Activated CD4-positive, alpha-beta T cell treated with anti-CD3 and anti-CD28 coated beads for 4 hours (primary cell): ENCODE data around the gene UBE3C.

Experiments
- DNase-seq, 2 donors: peaks; one replicate each; pipeline ENCODE4 v3.0.0-alpha.2; 2020

The UBE3C gene

GRCh38 chr7:157299317-157299612 is 160.5 kb downstream of the UBE3C start:
- no peak for DNase-seq

GRCh38 chr7:157299613-157300368 is 161.1 kb downstream of the UBE3C start:
- peak; percentile 26 to 51 for DNase-seq

GRCh38 chr7:157300369-157300825 is 161.7 kb downstream of the UBE3C start:
- DNase-seq, result no peak

DNA sequence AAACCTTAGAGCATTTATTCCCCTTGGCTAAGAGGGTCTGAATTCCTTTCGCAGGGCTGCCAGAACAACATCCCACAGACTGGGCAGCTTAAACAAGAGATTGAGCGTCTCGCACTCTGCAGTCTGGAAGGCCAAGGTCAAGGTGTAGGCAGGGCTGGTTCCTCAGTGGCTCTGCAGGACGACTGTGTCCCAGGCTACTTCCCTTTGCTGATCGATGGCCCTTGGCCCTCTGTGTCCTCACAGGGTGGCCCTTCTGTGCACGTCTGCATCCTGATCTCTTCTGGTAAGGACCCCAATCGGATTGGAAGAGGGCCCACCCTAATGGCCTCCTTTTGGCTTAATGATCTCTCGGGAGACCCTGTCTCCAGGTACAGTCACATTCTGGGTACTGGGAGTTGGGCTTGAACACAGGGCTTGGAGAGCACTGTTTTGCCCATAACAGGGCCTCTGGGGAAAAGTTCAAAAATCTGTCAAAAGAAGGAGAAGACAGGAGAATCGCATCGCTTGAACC is 162.9 kb downstream of the UBE3C start:
- no peak for DNase-seq

- DNase-seq, result no peak
Measured at GRCh38 chr7:157306846-157307838, 168.4 kb downstream of the UBE3C start.

DNA sequence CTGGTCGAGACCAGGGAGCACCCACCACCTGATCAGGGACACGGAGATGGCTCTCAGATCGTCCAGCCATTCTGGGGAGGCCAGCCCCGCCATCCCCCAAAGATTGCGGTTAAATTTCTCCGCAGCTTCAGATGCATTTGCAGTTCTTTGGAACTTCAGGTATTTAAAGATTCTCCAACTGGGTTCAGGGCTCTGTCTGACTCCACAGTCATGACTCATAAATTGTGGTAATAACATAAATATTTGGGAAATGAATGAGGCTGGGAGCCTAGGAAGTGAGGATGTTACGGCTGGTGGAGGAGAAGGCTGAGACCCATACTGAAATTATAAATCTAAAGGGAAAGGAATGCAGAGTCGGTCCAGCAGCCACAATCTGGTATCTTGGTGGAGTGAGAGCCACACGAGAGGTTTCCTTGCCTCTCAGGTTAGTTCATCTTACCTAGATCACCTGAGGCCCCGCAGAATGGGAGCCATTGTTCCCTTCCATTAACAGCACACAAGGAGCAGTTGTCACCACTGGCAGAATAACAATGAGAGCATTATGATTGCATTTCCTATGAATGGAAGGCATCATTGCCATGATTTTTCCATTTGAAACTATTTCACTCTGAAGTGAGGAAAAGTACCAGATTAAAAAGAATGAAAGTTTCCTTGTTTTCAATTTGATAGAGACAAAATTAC is 171.4 kb downstream of the UBE3C start:
- DNase-seq, result no peak

DNA sequence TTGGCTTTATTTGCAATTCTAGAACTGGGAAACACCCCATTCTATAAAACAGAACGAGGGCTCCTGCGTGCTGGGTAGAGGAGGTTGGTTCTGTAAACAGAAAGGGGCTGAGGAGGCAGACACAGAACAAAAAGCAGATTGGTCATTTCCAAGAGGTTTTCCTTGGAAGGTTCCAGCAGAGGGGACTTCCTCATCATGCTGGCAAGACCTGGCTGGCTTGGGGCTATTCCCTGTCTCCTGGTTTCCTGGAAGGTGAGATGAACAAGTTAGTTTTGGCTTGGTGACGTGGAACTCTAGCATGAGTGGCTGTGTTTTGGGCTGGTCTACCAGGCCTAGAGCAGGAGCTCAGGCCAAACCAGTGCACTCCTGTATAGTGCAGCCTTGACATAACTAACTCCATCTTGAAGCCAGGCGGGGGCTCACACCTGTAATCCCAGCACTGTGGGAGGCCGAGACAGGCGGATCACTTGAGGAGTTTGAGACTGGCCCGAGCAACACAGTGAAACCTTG is 172.0 kb downstream of the UBE3C start:
- no peak for DNase-seq

- no peak for DNase-seq
Measured at GRCh38 chr7:157312941-157313340, 174.2 kb downstream of the UBE3C start.

- no peak for DNase-seq
Measured at GRCh38 chr7:157313645-157314044, 174.9 kb downstream of the UBE3C start.

DNA sequence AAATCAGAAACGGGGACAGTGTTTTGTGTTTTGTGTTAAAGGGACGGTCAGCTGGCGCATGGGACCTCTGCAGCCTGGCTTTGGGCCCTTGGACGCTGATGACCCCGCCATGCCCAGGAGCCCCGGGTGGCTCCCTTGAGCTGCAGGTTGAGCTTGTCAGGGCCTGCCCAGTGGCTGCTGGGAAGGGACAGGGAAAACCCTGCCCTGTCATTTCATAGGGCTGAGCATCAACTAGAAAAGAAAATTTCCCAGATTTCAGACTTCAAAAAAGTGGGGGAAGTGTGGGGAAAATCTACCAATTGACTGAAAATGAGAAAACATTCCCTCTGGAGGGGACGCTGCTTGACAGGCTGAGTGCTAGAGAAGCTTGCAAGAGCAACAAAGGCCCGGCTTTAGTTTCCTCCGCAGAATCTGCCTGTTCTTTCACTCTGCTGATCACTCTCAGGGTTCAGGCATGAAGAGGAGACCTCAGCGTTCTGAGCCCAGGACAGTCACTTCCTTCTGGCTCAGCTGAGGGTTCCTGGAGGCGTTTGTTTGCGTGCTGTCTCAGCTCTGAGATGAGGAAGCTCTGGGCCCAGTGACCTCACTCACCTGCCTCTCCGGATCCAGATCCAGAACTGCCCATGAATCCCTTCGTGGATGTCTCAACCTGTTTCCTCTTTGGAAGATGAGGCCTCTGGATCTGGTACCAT is 179.4 kb downstream of the UBE3C start:
- DNase-seq, result no peak
